Occipital lobe (tissue), 2 donors: ENCODE results near the gene GRM7. TPM values are rescaled to one million over a fixed set of nuclear protein-coding genes. Genes with fewer than 3 reads are reported as not detected.

ENCODE experiments used
- DNase-seq: peaks from one replicate; lab custom pipeline; 2025; lab: John Stamatoyannopoulos, UW
- total RNA-seq: library from RNA; depleted of rRNA; stranded (reverse); fragments of >200 nt; gene quantifications from one replicate; pipeline ENCODE4 v1.2.3, GENCODE V29; 2014

Gene GRM7
- total RNA-seq, 1 donor from 2014 or later, result 98.9 TPM

GRCh38 chr3:7576071-7576470 lies 715.2 kb downstream of the GRM7 start:
- DNase-seq, result no peak

- no peak for DNase-seq
These were observed 715.6 kb downstream of the GRM7 start for GRCh38 chr3:7576506-7576905.

- DNase-seq, result no peak
These were observed 716.6 kb downstream of the GRM7 start for GRCh38 chr3:7577513-7577912.

GRCh38 chr3:7581831-7582230 lies 720.9 kb downstream of the GRM7 start:
- DNase-seq, result no peak

GRCh38 chr3:7585052-7585451 lies 724.1 kb downstream of the GRM7 start:
- DNase-seq, result no peak

- no peak for DNase-seq
These were observed 727.3 kb downstream of the GRM7 start for GRCh38 chr3:7588236-7588635.

GRCh38 chr3:7589526-7589925 lies 728.6 kb downstream of the GRM7 start:
- DNase-seq, result no peak

- no peak for DNase-seq
These were observed 741.4 kb downstream of the GRM7 start for GRCh38 chr3:7602297-7602696.

GRCh38 chr3:7607083-7607482 lies 746.2 kb downstream of the GRM7 start:
- no peak for DNase-seq

GRCh38 chr3:7607676-7608075 lies 746.8 kb downstream of the GRM7 start:
- DNase-seq, result no peak

GRCh38 chr3:7610634-7611033 lies 749.7 kb downstream of the GRM7 start:
- no peak for DNase-seq

GRCh38 chr3:7615043-7615442 lies 754.1 kb downstream of the GRM7 start:
- no peak for DNase-seq

- DNase-seq, result no peak
These were observed 757.7 kb downstream of the GRM7 start for GRCh38 chr3:7618606-7619005.

- no peak for DNase-seq
These were observed 759.5 kb downstream of the GRM7 start for GRCh38 chr3:7620401-7620800.

GRCh38 chr3:7621046-7621630 lies 760.2 kb downstream of the GRM7 start:
- DNase-seq, result no peak

- no peak for DNase-seq
These were observed 760.7 kb downstream of the GRM7 start for GRCh38 chr3:7621651-7622050.

GRCh38 chr3:7625021-7625420 lies 764.1 kb downstream of the GRM7 start:
- DNase-seq, result no peak

GRCh38 chr3:7630351-7630911 lies 769.5 kb downstream of the GRM7 start:
- DNase-seq, result no peak

GRCh38 chr3:7630925-7631324 lies 770.0 kb downstream of the GRM7 start:
- no peak for DNase-seq

- no peak for DNase-seq
These were observed 771.4 kb downstream of the GRM7 start for GRCh38 chr3:7632305-7632704.

GRCh38 chr3:7637694-7638093 lies 776.8 kb downstream of the GRM7 start:
- DNase-seq, result no peak

GRCh38 chr3:7638103-7638502 lies 777.2 kb downstream of the GRM7 start:
- DNase-seq, result no peak

GRCh38 chr3:7640787-7641186 lies 779.9 kb downstream of the GRM7 start:
- no peak for DNase-seq

GRCh38 chr3:7646851-7647250 lies 785.9 kb downstream of the GRM7 start:
- no peak for DNase-seq
